H1 (cell line): ENCODE measurements around the gene KRT6C. TPM values are rescaled to one million over a fixed set of nuclear protein-coding genes. Genes with fewer than 3 reads are reported as not detected.

ENCODE experiments used
- CTCF ChIA-PET: fragments of 300-600 bp; sonication (Branson Sonifier 250); formaldehyde crosslinking; loops from one replicate; lab custom pipeline; 2021; ENCODE audit not compliant: partially characterized antibody; lab: Charles Lee
- POLR2A ChIA-PET: fragments of 300-600 bp; sonication (Branson Sonifier 250); formaldehyde crosslinking; loops from one replicate; lab custom pipeline; 2021; ENCODE audit warnings: inconsistent platforms; ENCODE audit not compliant: partially characterized antibody; lab: Charles Lee
- DNase-seq, 2 experiments: peaks; one replicate each; pipeline versions ENCODE4 v3.0.0 to v3.0.0-alpha.2; 2010 to 2022; ENCODE audit warnings: low spot score in 2 of 2, low read depth in 1 of 2, mixed read lengths in 1 of 2
- FAIRE-seq: peaks from 2 replicates; lab custom pipeline; 2011; peaks lifted over from hg19 to GRCh38; lab: Jason Lieb, UNC
- H2AFZ ChIP-seq: 2 replicates; pipeline ENCODE4 v1.8.1; 2012; ENCODE audit warnings: low read length, inconsistent platforms
- H2AK5ac ChIP-seq: 2 replicates; pipeline ENCODE4 v1.6.1; 2013; ENCODE audit warnings: low read depth, low read length
- H2BK120ac ChIP-seq: replicated peaks from 2 replicates; pipeline ENCODE3; 2013; ENCODE audit warnings: low read depth, low read length, inconsistent platforms
- H2BK12ac ChIP-seq: 2 replicates; pipeline ENCODE4 v1.6.1; 2013; ENCODE audit warnings: low read depth, low read length
- H2BK15ac ChIP-seq: 2 replicates; pipeline ENCODE4 v1.6.1; 2013; ENCODE audit warnings: low read length
- H2BK20ac ChIP-seq: 2 replicates; pipeline ENCODE4 v1.6.1; 2013; ENCODE audit warnings: low read length
- H2BK5ac ChIP-seq: 2 replicates; pipeline ENCODE4 v1.6.1; 2013; ENCODE audit warnings: low read depth, low read length
- H3K14ac ChIP-seq: 2 replicates; pipeline ENCODE4 v1.6.1; 2013; ENCODE audit warnings: inconsistent platforms; ENCODE audit not compliant: insufficient read length
- H3K18ac ChIP-seq: 2 replicates; pipeline ENCODE4 v1.6.1; 2013; ENCODE audit warnings: low read length; ENCODE audit errors: extremely low read depth
- H3K23ac ChIP-seq: 2 replicates; pipeline ENCODE4 v1.6.1; 2013; ENCODE audit warnings: inconsistent platforms; ENCODE audit not compliant: insufficient read length
- H3K23me2 ChIP-seq: 2 replicates; pipeline ENCODE4 v1.6.1; 2013; ENCODE audit warnings: low read depth, low read length
- H3K27ac ChIP-seq: 2 replicates; pipeline ENCODE4 v1.6.1; 2011; ENCODE audit warnings: low read depth, low read length, inconsistent platforms
- H3K27me3 ChIP-seq, 4 experiments: replicated peaks in 1 of 4; 1 replicate in 1 of 4; 2 replicates in 3 of 4; pipeline versions ENCODE4 v1.6.1 to v1.8.1; 2011 to 2013; ENCODE audit warnings: low read length in 3 of 4, mild to moderate bottlenecking in 3 of 4, inconsistent platforms in 2 of 4, mixed read lengths in 2 of 4, moderate library complexity in 1 of 4; ENCODE audit not compliant: control insufficient read depth in 3 of 4, insufficient read depth in 3 of 4; ENCODE audit errors: extremely low read depth in 1 of 4
- H3K36me3 ChIP-seq, 4 experiments: 2 replicates each; pipeline versions ENCODE4 v1.6.1 to v1.8.1; 2011 to 2013; ENCODE audit warnings: mild to moderate bottlenecking in 4 of 4, low read length in 3 of 4, moderate library complexity in 2 of 4, control low read depth in 1 of 4, inconsistent platforms in 1 of 4; ENCODE audit not compliant: insufficient read depth in 4 of 4, control insufficient read depth in 2 of 4
- H3K4ac ChIP-seq: replicated peaks from 2 replicates; pipeline ENCODE3; 2013; ENCODE audit warnings: low read length, low read depth, mixed read lengths, inconsistent platforms; ENCODE audit not compliant: insufficient read length
- H3K4me1 ChIP-seq, 4 experiments: replicated peaks in 1 of 4; 1 replicate in 1 of 4; 2 replicates in 3 of 4; pipeline versions ENCODE4 v1.6.1 to v1.8.1; 2011 to 2013; ENCODE audit warnings: low read length in 3 of 4, inconsistent platforms in 2 of 4, mixed read lengths in 1 of 4; ENCODE audit not compliant: insufficient read depth in 4 of 4, control insufficient read depth in 3 of 4
- H3K4me2 ChIP-seq, 2 experiments: 2 replicates each; pipeline versions ENCODE4 v1.6.1 to v1.8.1; 2011 to 2013; ENCODE audit warnings: low read depth in 2 of 2, low read length in 2 of 2, control low read depth in 1 of 2, inconsistent platforms in 1 of 2, mild to moderate bottlenecking in 1 of 2; ENCODE audit not compliant: insufficient read depth in 1 of 2
- H3K4me3 ChIP-seq, 4 experiments: fragments of 200-600, 300-600 bp in 1 of 4; sonication (generic), shearing (Covaris generic), sonication (Bioruptor Twin) in 1 of 4; 2 replicates each; pipeline versions ENCODE4 v1.5.1 to v1.8.1; 2011 to 2016; ENCODE audit warnings: low read length in 4 of 4, low read depth in 3 of 4, control low read depth in 2 of 4, inconsistent platforms in 2 of 4, mild to moderate bottlenecking in 2 of 4, mixed read lengths in 1 of 4, moderate library complexity in 1 of 4; ENCODE audit not compliant: insufficient read depth in 2 of 4; ENCODE audit errors: extremely low read depth in 1 of 4
- H3K56ac ChIP-seq: replicated peaks from 2 replicates; pipeline ENCODE3; 2013; ENCODE audit warnings: low read depth, mild to moderate bottlenecking, mixed read lengths, low read length, inconsistent platforms; ENCODE audit not compliant: insufficient read length
- H3K79me1 ChIP-seq: 2 replicates; pipeline ENCODE4 v1.6.1; 2013; ENCODE audit warnings: low read depth, low read length, control low read depth
- H3K79me2 ChIP-seq, 2 experiments: 2 replicates each; pipeline versions ENCODE4 v1.6.1 to v1.8.1; 2012 to 2013; ENCODE audit warnings: low read length in 2 of 2, mild to moderate bottlenecking in 2 of 2, inconsistent platforms in 1 of 2; ENCODE audit not compliant: insufficient read depth in 2 of 2, control insufficient read depth in 1 of 2
- H3K9ac ChIP-seq, 4 experiments: replicated peaks in 1 of 4; 1 replicate in 1 of 4; 2 replicates in 3 of 4; pipeline versions ENCODE4 v1.6.1 to v1.8.1; 2011 to 2013; ENCODE audit warnings: low read depth in 3 of 4, low read length in 3 of 4, control low read depth in 2 of 4, mild to moderate bottlenecking in 2 of 4, moderate library complexity in 2 of 4, inconsistent platforms in 1 of 4; ENCODE audit errors: extremely low read depth in 1 of 4
- H3K9me3 ChIP-seq, 2 experiments: 2 replicates each; pipeline versions ENCODE4 v1.6.1 to v1.8.1; 2012 to 2013; ENCODE audit warnings: mild to moderate bottlenecking in 2 of 2, moderate library complexity in 2 of 2, control low read depth in 1 of 2, inconsistent platforms in 1 of 2, low read depth in 1 of 2, low read length in 1 of 2, mixed read lengths in 1 of 2; ENCODE audit not compliant: insufficient read depth in 2 of 2
- H4K20me1 ChIP-seq, 2 experiments: replicated peaks in 1 of 2; 2 replicates each; pipeline versions ENCODE3 to v1.8.1; 2011 to 2013; ENCODE audit warnings: inconsistent platforms in 2 of 2, low read length in 2 of 2, mild to moderate bottlenecking in 1 of 2; ENCODE audit not compliant: insufficient read depth in 2 of 2, control insufficient read depth in 1 of 2
- H4K5ac ChIP-seq: 2 replicates; pipeline ENCODE4 v1.6.1; 2013; ENCODE audit warnings: low read length, low read depth, mixed read lengths, inconsistent platforms; ENCODE audit not compliant: insufficient read length
- H4K8ac ChIP-seq: 2 replicates; pipeline ENCODE4 v1.8.0; 2013; ENCODE audit warnings: mild to moderate bottlenecking, moderate library complexity, low read length, inconsistent platforms; ENCODE audit not compliant: insufficient read depth; ENCODE audit errors: extremely low read depth
- H4K91ac ChIP-seq: replicated peaks from 2 replicates; pipeline ENCODE3; 2013; ENCODE audit warnings: low read length, mixed read lengths, inconsistent platforms; ENCODE audit not compliant: insufficient read length
- CBX8 ChIP-seq: fragments of 300-800, 300-1000 bp; sonication (generic); IDR thresholded peaks from 2 replicates; pipeline ENCODE4 v1.7.1; 2016; ENCODE audit warnings: low read depth, low read length, borderline replicate concordance
- HDAC6 ChIP-seq: IDR thresholded peaks from one replicate; pipeline ENCODE4 v1.7.1; 2012; ENCODE audit warnings: low read depth, mild to moderate bottlenecking, inconsistent platforms, low read length, moderate library complexity
- KDM4A ChIP-seq: IDR thresholded peaks from one replicate; pipeline ENCODE4 v1.7.1; 2012; ENCODE audit warnings: low read depth, mild to moderate bottlenecking, moderate library complexity, low read length, inconsistent platforms; ENCODE audit not compliant: severe bottlenecking
- KDM5A ChIP-seq: fragments of 200-600 bp; IDR thresholded peaks from 2 replicates; pipeline ENCODE4 v1.7.1; 2012; ENCODE audit warnings: mild to moderate bottlenecking, low read length, inconsistent platforms, mixed read lengths
- SUZ12 ChIP-seq: fragments of 200-600 bp; sonication (generic); IDR thresholded peaks from 2 replicates; pipeline ENCODE4 v1.6.1; 2012; ENCODE audit warnings: mild to moderate bottlenecking, inconsistent platforms, low read length, moderate library complexity, mixed read lengths
- WGBS, 2 experiments: shearing (Covaris generic) in 1 of 2; methylation state at CpG; one replicate each; pipeline versions ENCODE4 v1.1.6 to v1.1.7; 2013 to 2015; ENCODE audit warnings: low lambda C conversion rate in 2 of 2, mixed read lengths in 2 of 2, inconsistent platforms in 1 of 2, low coverage in 1 of 2, missing lambda C conversion rate in 1 of 2; ENCODE audit not compliant: insufficient replicate concordance in 2 of 2, insufficient coverage in 1 of 2, insufficient read length in 1 of 2; ENCODE audit errors: extremely low coverage in 1 of 2, missing lambda C conversion rate in 1 of 2; 5-methylcytosine and 5-hydroxymethylcytosine counted together
- polyA plus RNA-seq, 7 experiments: library from polyadenylated mRNA; depleted of rRNA in 3 of 7; stranded (reverse) in 5 of 7; unstranded in 2 of 7; fragments of >200 nt in 5 of 7; fragments of 200-250 nt in 2 of 7; gene quantifications; 1 replicate in 5 of 7; 2 replicates in 1 of 7; 4 replicates in 1 of 7; pipeline versions ENCODE4 v1.2.1 to v1.2.3, GENCODE V29; 2011 to 2013; ENCODE audit warnings: missing spikeins in 2 of 7, mixed read lengths in 2 of 7
- total RNA-seq: library from RNA; stranded (reverse); fragmentation: NEBNext Ultra II Directional; extraction: Animal tissue kit (Norgen Biotek cat#: 25700); gene quantifications from 2 replicates; pipeline ENCODE4 v1.2.1, GENCODE V29; 2021

The KRT6C gene
- total and polyA plus RNA-seq, 2 of the 8 experiments (the other 6 are each of a cell fraction or from before 2014, with no cell fraction given), result not detected

- Histone ChIP-seq H3K23ac (no peak overlapping the region), H2BK120ac (no peak overlapping the region), H2AK5ac (no peak overlapping the region), H3K36me3 (no peaks in the 10 kb centered on the region), H3K9me3 (peaks cover 5 to 6% of the 10 kb centered on the region in 2 experiments; a peak in 3 of 4 replicates), H3K4me3 (no peak overlapping the region), H4K8ac (no peak overlapping the region), H3K79me1 (no peaks in the 10 kb centered on the region), H3K4me2 (no peak overlapping the region), H4K20me1 (no peaks in the 10 kb centered on the region), H3K27me3 (no peaks in the 10 kb centered on the region), H4K5ac (no peak overlapping the region), H3K18ac (no peak overlapping the region), H2AFZ (no peak overlapping the region), H2BK15ac (no peak overlapping the region), H3K14ac (no peak overlapping the region), H3K79me2 (no peaks in the 10 kb centered on the region), H3K4me1 (no peaks in the 10 kb centered on the region), H3K23me2 (no peaks in the 10 kb centered on the region), H3K9ac (no peak overlapping the region), H3K4ac (no peak overlapping the region), H3K27ac (no peak overlapping the region), H3K56ac (no peak overlapping the region), H4K91ac (no peak overlapping the region), H2BK20ac (no peak overlapping the region), H2BK12ac (no peak overlapping the region), H2BK5ac (no peak overlapping the region)
- TF ChIP-seq SUZ12 (no peak), CBX8 (no peak), KDM5A (no peak), KDM4A (no peak), HDAC6 (no peak)
- ChIA-PET CTCF (interaction anchor here (1.4 to 1.6 kb wide), 3 partner anchors 21 to 72 kb away, joined by 3 to 4 read pairs (median 4); partner anchors contain the start of gene KRT5), POLR2A (no interaction called here)
- FAIRE-seq (no peak), DNase-seq (no peak)
- 77% methylated on average over 3 of the region's 3 CpGs; no CpG with 5 or more reads in 1 of the 2 experiments for WGBS, 2 experiments
Observed at GRCh38 chr12:52448228-52448627, 25.4 kb downstream of the KRT6C start.
